Breast epithelium (tissue), 4 donors: ENCODE results near the gene PCP4. TPM values are rescaled to one million over a fixed set of nuclear protein-coding genes. Genes with fewer than 3 reads are reported as not detected.

Experiments
- DNase-seq, 2 donors: peaks; one replicate each; pipeline ENCODE4 v3.0.0-alpha.2; 2019; ENCODE audit warnings: low spot score in 2 of 2
- H3K27ac ChIP-seq, 2 donors: fragments of 200-600 bp; sonication (generic) in 1 of 2; one replicate each; pipeline ENCODE4 v1.5.1; 2016 to 2019; ENCODE audit warnings: mild to moderate bottlenecking in 1 of 2
- H3K27me3 ChIP-seq, 2 donors: fragments of 200-600 bp; sonication (generic) in 1 of 2; one replicate each; pipeline versions ENCODE4 v1.5.1 to v1.6.0; 2017 to 2019; ENCODE audit warnings: control low read depth in 1 of 2, mild to moderate bottlenecking in 1 of 2
- H3K36me3 ChIP-seq: fragments of 200-600 bp; one replicate; pipeline ENCODE4 v1.5.1; 2019
- H3K4me1 ChIP-seq, 2 donors: fragments of 200-600 bp; sonication (generic); one replicate each; pipeline ENCODE4 v1.5.1; 2016 to 2019; ENCODE audit warnings: control low read depth in 1 of 2
- H3K4me3 ChIP-seq, 3 donors: fragments of 200-600 bp; sonication (generic); 1 replicate in 2 of 3; 2 replicates in 1 of 3; pipeline ENCODE4 v1.5.1; 2016 to 2019; ENCODE audit warnings: mild to moderate bottlenecking in 3 of 3, moderate library complexity in 2 of 3
- H3K9me3 ChIP-seq, 2 donors: fragments of 200-600 bp; sonication (generic) in 1 of 2; one replicate each; pipeline ENCODE4 v1.5.1; 2016 to 2019; ENCODE audit warnings: control low read depth in 1 of 2
- CTCF ChIP-seq, 3 donors: fragments of 450-650 bp; IDR thresholded peaks; one replicate each; pipeline ENCODE4 v1.5.1; 2016 to 2017; ENCODE audit warnings: antibody characterized with exemption in 3 of 3, mild to moderate bottlenecking in 3 of 3, moderate library complexity in 3 of 3
- POLR2A ChIP-seq: fragments of 450-650 bp; IDR thresholded peaks from one replicate; pipeline ENCODE4 v1.6.1; 2016; ENCODE audit warnings: antibody characterized with exemption, mild to moderate bottlenecking, moderate library complexity
- POLR2AphosphoS5 ChIP-seq, 3 donors: sonication (generic); formaldehyde crosslinking; IDR thresholded peaks; one replicate each; pipeline ENCODE4 v1.6.1; 2017; ENCODE audit warnings: antibody characterized with exemption in 3 of 3
- intact Hi-C: fragments of 100-400 bp; cut with DNase I; formaldehyde crosslinking; loops from one replicate; pipeline ENCODE4 v1.15.1; 2023; ENCODE audit warnings: low total_unique reads
- total RNA-seq, 3 donors: library from RNA; depleted of rRNA; stranded (reverse); fragments of >200 nt; gene quantifications; one replicate each; pipeline ENCODE4 v1.1.0, GENCODE V29; 2016

Gene PCP4
- total RNA-seq, 3 donors from 2014 or later, result 2.3 TPM; not detected in 1

- intact Hi-C loops, result no loop called here
- Histone ChIP-seq H3K4me1 (no peaks in the 10 kb centered on the region), H3K27ac (no peak overlapping the region), H3K9me3 (no peaks in the 10 kb centered on the region), H3K4me3 (no peak overlapping the region), H3K27me3 (peaks cover 0 to 16% of the 10 kb centered on the region in 2 donors), H3K36me3 (no peaks in the 10 kb centered on the region)
- no peak for TF ChIP-seq POLR2AphosphoS5 (IDR thresholded peaks at IDR 0.05)
- TF ChIP-seq POLR2A, result no peak
- TF ChIP-seq CTCF (IDR thresholded peaks at IDR 0.05), result no peak
- no peak for DNase-seq
Observed at GRCh38 chr21:39866093-39866492, 1.1 kb upstream of the PCP4 start.

- peaks cover 0 to 16% of the 10 kb centered on the region in 2 donors for H3K27me3 ChIP-seq
- DNase-seq, result no peak
- H3K27ac ChIP-seq, result no peak overlapping the region
- intact Hi-C loops, result no loop called here
- H3K4me3 ChIP-seq, result no peak overlapping the region
- H3K9me3 ChIP-seq, result no peaks in the 10 kb centered on the region
- no peak for TF ChIP-seq POLR2A
- TF ChIP-seq CTCF (IDR thresholded peaks at IDR 0.05), result no peak
- no peak for TF ChIP-seq POLR2AphosphoS5 (IDR thresholded peaks at IDR 0.05)
- H3K4me1 ChIP-seq, result no peaks in the 10 kb centered on the region
- H3K36me3 ChIP-seq, result no peaks in the 10 kb centered on the region
Observed at GRCh38 chr21:39869141-39869818, 2.0 kb downstream of the PCP4 start.

- Histone ChIP-seq H3K4me3 (no peak overlapping the region), H3K4me1 (no peaks in the 10 kb centered on the region), H3K36me3 (no peaks in the 10 kb centered on the region), H3K27me3 (peaks cover 0 to 5% of the 10 kb centered on the region in 2 donors), H3K9me3 (no peaks in the 10 kb centered on the region), H3K27ac (no peak overlapping the region)
- TF ChIP-seq CTCF (IDR thresholded peaks at IDR 0.05), result no peak
- TF ChIP-seq POLR2A, result no peak
- no peak for TF ChIP-seq POLR2AphosphoS5 (IDR thresholded peaks at IDR 0.05)
- no peak for DNase-seq
- intact Hi-C loops, result no loop called here
Observed at GRCh38 chr21:39873687-39874086, 6.4 kb downstream of the PCP4 start.

GRCh38 chr21:39874206-39874605 lies 7.0 kb downstream of the PCP4 start:
- no peaks in the 10 kb centered on the region for H3K36me3 ChIP-seq
- no peak for DNase-seq
- TF ChIP-seq CTCF (IDR thresholded peaks at IDR 0.05) (no peak), POLR2A (no peak), POLR2AphosphoS5 (IDR thresholded peaks at IDR 0.05) (no peak)
- H3K9me3 ChIP-seq, result no peaks in the 10 kb centered on the region
- H3K27me3 ChIP-seq, result peaks cover 0 to 3% of the 10 kb centered on the region in 2 donors
- no peak overlapping the region for H3K27ac ChIP-seq
- H3K4me3 ChIP-seq, result no peak overlapping the region
- intact Hi-C loops, result no loop called here
- no peaks in the 10 kb centered on the region for H3K4me1 ChIP-seq

GRCh38 chr21:39874759-39875158 lies 7.5 kb downstream of the PCP4 start:
- no peak overlapping the region for H3K27ac ChIP-seq
- intact Hi-C loops, result no loop called here
- no peaks in the 10 kb centered on the region for H3K36me3 ChIP-seq
- no peak overlapping the region for H3K4me3 ChIP-seq
- TF ChIP-seq CTCF (IDR thresholded peaks at IDR 0.05) (no peak), POLR2A (no peak), POLR2AphosphoS5 (IDR thresholded peaks at IDR 0.05) (no peak)
- DNase-seq, result no peak
- no peaks in the 10 kb centered on the region for H3K9me3 ChIP-seq
- no peaks in the 10 kb centered on the region for H3K4me1 ChIP-seq
- H3K27me3 ChIP-seq, result peaks cover 0 to 3% of the 10 kb centered on the region in 2 donors
